DMS153 (cell line): Measurements from ENCODE around the gene ABCA1.
"Not testable (repeated sequence)": the region's sequence is repeated elsewhere in the genome, so short reads cannot be mapped to it uniquely, and the experiment has no call there.

Source experiments
- DNase-seq: peaks from one replicate; lab custom pipeline; 2025; lab: John Stamatoyannopoulos, UW

ABCA1 gene

GRCh38 chr9:104906441-104907277 lies 21.3 kb downstream of the ABCA1 start:
- no peak for DNase-seq

- no peak for DNase-seq
Measured at GRCh38 chr9:104905931-104906330, 22.0 kb downstream of the ABCA1 start.

- no peak for DNase-seq
Measured at GRCh38 chr9:104905153-104905901, 22.6 kb downstream of the ABCA1 start.

- DNase-seq, result no peak
Measured at GRCh38 chr9:104903609-104904008, 24.3 kb downstream of the ABCA1 start.

GRCh38 chr9:104900871-104901270 lies 27.1 kb downstream of the ABCA1 start:
- DNase-seq, result no peak

- DNase-seq, result no peak
Measured at GRCh38 chr9:104900324-104900723, 27.6 kb downstream of the ABCA1 start.

GRCh38 chr9:104899759-104900247 lies 28.2 kb downstream of the ABCA1 start:
- no peak for DNase-seq

- DNase-seq, result not testable (repeated sequence)
Measured at GRCh38 chr9:104898376-104898775, 29.6 kb downstream of the ABCA1 start.

- DNase-seq, result no peak
Measured at GRCh38 chr9:104896131-104896530, 31.8 kb downstream of the ABCA1 start.

GRCh38 chr9:104895572-104895971 lies 32.4 kb downstream of the ABCA1 start:
- no peak for DNase-seq

- no peak for DNase-seq
Measured at GRCh38 chr9:104892701-104893100, 35.3 kb downstream of the ABCA1 start.

GRCh38 chr9:104890433-104890770 lies 37.6 kb downstream of the ABCA1 start:
- DNase-seq, result no peak

GRCh38 chr9:104885818-104886709 lies 41.9 kb downstream of the ABCA1 start:
- no peak for DNase-seq

- no peak for DNase-seq
Measured at GRCh38 chr9:104883169-104883568, 44.8 kb downstream of the ABCA1 start.

- no peak for DNase-seq
Measured at GRCh38 chr9:104882566-104882965, 45.4 kb downstream of the ABCA1 start.

GRCh38 chr9:104882086-104882485 lies 45.9 kb downstream of the ABCA1 start:
- no peak for DNase-seq

GRCh38 chr9:104879555-104880309 lies 48.2 kb downstream of the ABCA1 start:
- DNase-seq, result no peak

- DNase-seq, result no peak
Measured at GRCh38 chr9:104876587-104876986, 51.4 kb downstream of the ABCA1 start.

- no peak for DNase-seq
Measured at GRCh38 chr9:104875897-104876296, 52.1 kb downstream of the ABCA1 start.

GRCh38 chr9:104875320-104875719 lies 52.6 kb downstream of the ABCA1 start:
- no peak for DNase-seq

GRCh38 chr9:104873489-104873850 lies 54.5 kb downstream of the ABCA1 start:
- DNase-seq, result no peak
